Endothelial cell of umbilical vein (primary cell): ENCODE measurements around the gene SYMPK. TPM values are rescaled to one million over a fixed set of nuclear protein-coding genes. Genes with fewer than 3 reads are reported as not detected.

Experiments used
- BruUV-seq: library from RNA; stranded (reverse); fragments of 400-500 nt; replicated peaks from 2 replicates; lab custom pipeline; 2021; lab: Mats Ljungman, UMichigan
- CTCF ChIA-PET: fragments of 300-600, 350-600 bp; sonication (Branson Sonifier 250); formaldehyde crosslinking; loops from one replicate; lab custom pipeline; 2021; ENCODE audit warnings: antibody characterized with exemption, inconsistent platforms; lab: Charles Lee
- POLR2A ChIA-PET: fragments of 300-600, 350-600 bp; sonication (Branson Sonifier 250); formaldehyde crosslinking; loops from one replicate; lab custom pipeline; 2021; ENCODE audit warnings: antibody characterized with exemption, inconsistent platforms; lab: Charles Lee
- DNase-seq: peaks from one replicate; pipeline ENCODE4 v3.0.0-alpha.2; 2011; ENCODE audit warnings: low read depth, low spot score
- FAIRE-seq: peaks from 2 replicates; lab custom pipeline; 2011; peaks lifted over from hg19 to GRCh38; lab: Jason Lieb, UNC
- H2AFZ ChIP-seq: 2 replicates; pipeline ENCODE4 v1.6.0; 2012; ENCODE audit warnings: low read depth, low read length, control low read depth, inconsistent platforms
- H3K27ac ChIP-seq: 2 replicates; pipeline ENCODE4 v1.5.1; 2011; ENCODE audit warnings: low read depth, mild to moderate bottlenecking, control low read depth, low read length, moderate library complexity; ENCODE audit not compliant: insufficient read depth
- H3K27me3 ChIP-seq, 2 experiments: 2 replicates each; pipeline versions ENCODE4 v1.6.0 to v1.6.1; 2011; ENCODE audit warnings: low read length in 2 of 2, mixed read lengths in 1 of 2; ENCODE audit not compliant: control insufficient read depth in 2 of 2, insufficient read depth in 2 of 2
- H3K36me3 ChIP-seq, 2 experiments: 2 replicates in 1 of 2; 3 replicates in 1 of 2; pipeline ENCODE4 v1.5.1; 2011; ENCODE audit warnings: low read length in 2 of 2, mild to moderate bottlenecking in 1 of 2, moderate library complexity in 1 of 2; ENCODE audit not compliant: control insufficient read depth in 2 of 2, insufficient read depth in 2 of 2; ENCODE audit errors: extremely low read depth in 1 of 2
- H3K4me1 ChIP-seq: 3 replicates; pipeline ENCODE4 v1.5.1; 2011; ENCODE audit warnings: mild to moderate bottlenecking, low read length; ENCODE audit not compliant: control insufficient read depth, insufficient read depth; ENCODE audit errors: extremely low read depth
- H3K4me2 ChIP-seq: 2 replicates; pipeline ENCODE4 v1.6.1; 2011; ENCODE audit warnings: low read length, control low read depth, mixed read lengths; ENCODE audit not compliant: insufficient read depth
- H3K4me3 ChIP-seq, 3 experiments: fragments of 200-600 bp in 1 of 3; sonication (generic), shearing (Covaris generic) in 1 of 3; replicated peaks in 1 of 3; 2 replicates each; pipeline ENCODE4 v1.5.1; 2011 to 2016; ENCODE audit warnings: control low read depth in 3 of 3, low read length in 3 of 3, mild to moderate bottlenecking in 2 of 3, inconsistent platforms in 1 of 3, low read depth in 1 of 3, moderate library complexity in 1 of 3; ENCODE audit not compliant: insufficient read depth in 1 of 3
- H3K79me2 ChIP-seq: 2 replicates; pipeline ENCODE4 v1.6.0; 2012; ENCODE audit warnings: low read length, inconsistent platforms; ENCODE audit not compliant: control insufficient read depth, insufficient read depth
- H3K9ac ChIP-seq: replicated peaks from 2 replicates; pipeline ENCODE3; 2011; ENCODE audit warnings: low read length, control low read depth; ENCODE audit not compliant: insufficient read depth; ENCODE audit errors: extremely low read depth
- H3K9me1 ChIP-seq: replicated peaks from 3 replicates; pipeline ENCODE4 v1.6.0; 2011; ENCODE audit warnings: mild to moderate bottlenecking, low read length; ENCODE audit not compliant: control insufficient read depth, insufficient read depth; ENCODE audit errors: extremely low read depth
- H3K9me3 ChIP-seq: replicated peaks from 2 replicates; pipeline ENCODE4 v1.5.1; 2012; ENCODE audit warnings: low read length, inconsistent platforms; ENCODE audit not compliant: control insufficient read depth, insufficient read depth
- H4K20me1 ChIP-seq: replicated peaks from 2 replicates; pipeline ENCODE3; 2011; ENCODE audit warnings: mild to moderate bottlenecking, low read length; ENCODE audit not compliant: control insufficient read depth, insufficient read depth; ENCODE audit errors: extremely low read depth
- EZH2 ChIP-seq: IDR thresholded peaks from 2 replicates; pipeline ENCODE4 v1.6.1; 2012; ENCODE audit warnings: borderline replicate concordance, low read depth, mild to moderate bottlenecking, moderate library complexity, low read length, inconsistent platforms; ENCODE audit not compliant: severe bottlenecking
- FOS ChIP-seq: IDR thresholded peaks from 2 replicates; pipeline ENCODE4 v1.6.1; 2011; ENCODE audit warnings: mild to moderate bottlenecking, low read length, moderate library complexity, borderline replicate concordance; ENCODE audit not compliant: insufficient read depth
- GATA2 ChIP-seq: IDR thresholded peaks from 2 replicates; pipeline ENCODE4 v1.7.0; 2011; ENCODE audit warnings: low read depth, mild to moderate bottlenecking, moderate library complexity, mixed read lengths, low read length; ENCODE audit not compliant: insufficient read length, insufficient read depth
- JUN ChIP-seq: IDR thresholded peaks from 2 replicates; pipeline ENCODE4 v1.6.1; 2011; ENCODE audit warnings: borderline replicate concordance, low read depth; ENCODE audit not compliant: insufficient read length, insufficient read depth
- MYC ChIP-seq: IDR thresholded peaks from one replicate; pipeline ENCODE4 v1.6.1; 2011; ENCODE audit warnings: mild to moderate bottlenecking, low read depth, low read length
- POLR2A ChIP-seq: IDR thresholded peaks from 2 replicates; pipeline ENCODE4 v1.6.1; 2012; ENCODE audit warnings: low read depth, mild to moderate bottlenecking, control low read depth, low read length
- POLR2AphosphoS5 ChIP-seq: IDR thresholded peaks from 2 replicates; pipeline ENCODE4 v1.6.1; 2012; ENCODE audit warnings: low read depth, mild to moderate bottlenecking, control low read depth, low read length, moderate library complexity; ENCODE audit not compliant: insufficient read depth
- dilution Hi-C: fragments of 300-500 bp; cut with MboI; formaldehyde crosslinking; loops from one replicate; pipeline ENCODE4 v1.15.0; 2019; ENCODE audit warnings: low sequenced_read_pairs; ENCODE audit not compliant: extremely low pct_ligation_motif_present
- intact Hi-C: fragments of 100-400 bp; cut with micrococcal nuclease; formaldehyde crosslinking; loops from one replicate; pipeline ENCODE4 v1.10.0; 2022
- polyA plus RNA-seq, 4 experiments: library from polyadenylated mRNA; depleted of rRNA in 3 of 4; stranded (reverse) in 3 of 4; unstranded in 1 of 4; fragments of >200 nt; gene quantifications; 2 replicates each; pipeline versions ENCODE4 v1.2.1 to v1.2.3, GENCODE V29; 2011 to 2012; ENCODE audit warnings: missing spikeins in 1 of 4
- total RNA-seq: library from RNA; stranded (reverse); gene quantifications from 2 replicates; pipeline ENCODE4 v1.2.3, GENCODE V29; 2021
- TF ChIP-seq, protein P1 (sequence below), 2 donors: IDR thresholded peaks; 1 replicate in 1 of 2; 2 replicates in 1 of 2; pipeline ENCODE4 v1.5.1; 2011; ENCODE audit warnings: low read length in 2 of 2, mild to moderate bottlenecking in 2 of 2, moderate library complexity in 2 of 2, control low read depth in 1 of 2, inconsistent platforms in 1 of 2, low read depth in 1 of 2; ENCODE audit not compliant: insufficient read depth in 1 of 2; ENCODE audit errors: extremely low read depth in 1 of 2
- TF ChIP-seq, protein P2 (sequence below): IDR thresholded peaks from 2 replicates; pipeline ENCODE4 v1.6.1; 2011; ENCODE audit not compliant: insufficient read depth, insufficient read length

The SYMPK gene
- total and polyA plus RNA-seq, 2 donors (not counting 3 experiments of a cell fraction or from before 2014, with no cell fraction given), result 89.8 to 95.7 TPM

DNA sequence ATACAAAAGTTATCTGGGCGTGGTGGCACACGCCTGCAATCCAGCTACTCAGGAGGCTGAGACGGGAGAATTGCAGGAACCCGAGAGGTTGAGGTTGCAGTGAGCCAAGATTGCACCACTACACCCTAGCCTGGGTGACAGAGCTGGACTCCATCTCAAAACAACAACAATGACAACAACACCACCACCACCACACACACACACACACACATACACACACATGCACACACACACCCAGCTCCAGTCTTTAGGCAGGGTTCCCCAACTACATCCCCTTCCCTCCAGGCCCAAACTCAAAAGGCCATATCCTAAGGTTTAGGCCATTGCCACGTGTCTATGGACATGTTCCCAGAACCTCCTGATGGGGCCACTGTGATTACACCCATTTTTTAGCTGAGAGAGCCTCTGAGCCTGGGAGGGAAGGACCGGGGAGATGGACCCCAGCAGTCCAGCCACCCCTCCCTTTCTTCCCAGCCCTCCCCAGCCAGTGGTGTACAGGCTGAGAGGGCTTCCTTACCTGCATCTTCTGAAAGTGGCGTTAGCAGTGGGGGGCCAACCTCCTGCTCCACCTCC lies 61.3 kb downstream of the SYMPK start:
- no peaks in the 10 kb centered on the region for H3K9me1 ChIP-seq
- no peaks in the 10 kb centered on the region for H4K20me1 ChIP-seq
- FAIRE-seq, result no peak
- H3K27ac ChIP-seq, result no peak overlapping the region
- no peak overlapping the region for H3K4me2 ChIP-seq
- no peak for DNase-seq
- no peaks in the 10 kb centered on the region for H3K36me3 ChIP-seq
- no peaks in the 10 kb centered on the region for H3K27me3 ChIP-seq
- ChIA-PET CTCF (interaction anchor here (0.6 to 5.7 kb wide), 3 partner anchors 15 to 1504 kb away, joined by 4 to 125 read pairs (median 38); partner anchors contain the start of gene SIX5), POLR2A (interaction anchor here (0.6 kb wide), 1 partner anchor 20 kb away, joined by 6 read pairs; the partner anchor contains the start of gene DMPK)
- intact Hi-C loops (no loop called here), dilution Hi-C loops (no loop called here)
- no TSS peak for BruUV-seq
- TF ChIP-seq EZH2 (no peak), JUN (no peak), FOS (no peak), GATA2 (no peak), POLR2AphosphoS5 (no peak), MYC (no peak), POLR2A (no peak)
- TF ChIP-seq, protein P1, sequence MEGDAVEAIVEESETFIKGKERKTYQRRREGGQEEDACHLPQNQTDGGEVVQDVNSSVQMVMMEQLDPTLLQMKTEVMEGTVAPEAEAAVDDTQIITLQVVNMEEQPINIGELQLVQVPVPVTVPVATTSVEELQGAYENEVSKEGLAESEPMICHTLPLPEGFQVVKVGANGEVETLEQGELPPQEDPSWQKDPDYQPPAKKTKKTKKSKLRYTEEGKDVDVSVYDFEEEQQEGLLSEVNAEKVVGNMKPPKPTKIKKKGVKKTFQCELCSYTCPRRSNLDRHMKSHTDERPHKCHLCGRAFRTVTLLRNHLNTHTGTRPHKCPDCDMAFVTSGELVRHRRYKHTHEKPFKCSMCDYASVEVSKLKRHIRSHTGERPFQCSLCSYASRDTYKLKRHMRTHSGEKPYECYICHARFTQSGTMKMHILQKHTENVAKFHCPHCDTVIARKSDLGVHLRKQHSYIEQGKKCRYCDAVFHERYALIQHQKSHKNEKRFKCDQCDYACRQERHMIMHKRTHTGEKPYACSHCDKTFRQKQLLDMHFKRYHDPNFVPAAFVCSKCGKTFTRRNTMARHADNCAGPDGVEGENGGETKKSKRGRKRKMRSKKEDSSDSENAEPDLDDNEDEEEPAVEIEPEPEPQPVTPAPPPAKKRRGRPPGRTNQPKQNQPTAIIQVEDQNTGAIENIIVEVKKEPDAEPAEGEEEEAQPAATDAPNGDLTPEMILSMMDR (IDR thresholded peaks at IDR 0.05; ENCODE audit: extremely low read depth in 1 of 2, insufficient read depth in 1 of 2, low read depth in 1 of 2, low read length in 2 of 2), result no peak
- TF ChIP-seq, protein P2, sequence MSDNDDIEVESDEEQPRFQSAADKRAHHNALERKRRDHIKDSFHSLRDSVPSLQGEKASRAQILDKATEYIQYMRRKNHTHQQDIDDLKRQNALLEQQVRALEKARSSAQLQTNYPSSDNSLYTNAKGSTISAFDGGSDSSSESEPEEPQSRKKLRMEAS, result no peak
- H3K9ac ChIP-seq, result no peak overlapping the region
- H3K79me2 ChIP-seq, result no peaks in the 10 kb centered on the region
- no peak overlapping the region for H2AFZ ChIP-seq
- no peaks in the 10 kb centered on the region for H3K4me1 ChIP-seq
- H3K4me3 ChIP-seq, result no peak overlapping the region
- H3K9me3 ChIP-seq, result no peaks in the 10 kb centered on the region
